GM19193 (cell line): ENCODE data around the gene DHX29.

Experiments used
- POLR2A ChIP-seq: IDR thresholded peaks from 4 replicates; pipeline ENCODE4 v1.6.1; 2011; ENCODE audit not compliant: insufficient read depth, insufficient read length; ENCODE audit errors: extremely low read depth

The DHX29 gene, protein sequence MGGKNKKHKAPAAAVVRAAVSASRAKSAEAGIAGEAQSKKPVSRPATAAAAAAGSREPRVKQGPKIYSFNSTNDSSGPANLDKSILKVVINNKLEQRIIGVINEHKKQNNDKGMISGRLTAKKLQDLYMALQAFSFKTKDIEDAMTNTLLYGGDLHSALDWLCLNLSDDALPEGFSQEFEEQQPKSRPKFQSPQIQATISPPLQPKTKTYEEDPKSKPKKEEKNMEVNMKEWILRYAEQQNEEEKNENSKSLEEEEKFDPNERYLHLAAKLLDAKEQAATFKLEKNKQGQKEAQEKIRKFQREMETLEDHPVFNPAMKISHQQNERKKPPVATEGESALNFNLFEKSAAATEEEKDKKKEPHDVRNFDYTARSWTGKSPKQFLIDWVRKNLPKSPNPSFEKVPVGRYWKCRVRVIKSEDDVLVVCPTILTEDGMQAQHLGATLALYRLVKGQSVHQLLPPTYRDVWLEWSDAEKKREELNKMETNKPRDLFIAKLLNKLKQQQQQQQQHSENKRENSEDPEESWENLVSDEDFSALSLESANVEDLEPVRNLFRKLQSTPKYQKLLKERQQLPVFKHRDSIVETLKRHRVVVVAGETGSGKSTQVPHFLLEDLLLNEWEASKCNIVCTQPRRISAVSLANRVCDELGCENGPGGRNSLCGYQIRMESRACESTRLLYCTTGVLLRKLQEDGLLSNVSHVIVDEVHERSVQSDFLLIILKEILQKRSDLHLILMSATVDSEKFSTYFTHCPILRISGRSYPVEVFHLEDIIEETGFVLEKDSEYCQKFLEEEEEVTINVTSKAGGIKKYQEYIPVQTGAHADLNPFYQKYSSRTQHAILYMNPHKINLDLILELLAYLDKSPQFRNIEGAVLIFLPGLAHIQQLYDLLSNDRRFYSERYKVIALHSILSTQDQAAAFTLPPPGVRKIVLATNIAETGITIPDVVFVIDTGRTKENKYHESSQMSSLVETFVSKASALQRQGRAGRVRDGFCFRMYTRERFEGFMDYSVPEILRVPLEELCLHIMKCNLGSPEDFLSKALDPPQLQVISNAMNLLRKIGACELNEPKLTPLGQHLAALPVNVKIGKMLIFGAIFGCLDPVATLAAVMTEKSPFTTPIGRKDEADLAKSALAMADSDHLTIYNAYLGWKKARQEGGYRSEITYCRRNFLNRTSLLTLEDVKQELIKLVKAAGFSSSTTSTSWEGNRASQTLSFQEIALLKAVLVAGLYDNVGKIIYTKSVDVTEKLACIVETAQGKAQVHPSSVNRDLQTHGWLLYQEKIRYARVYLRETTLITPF (N-terminal part only)

DNA sequence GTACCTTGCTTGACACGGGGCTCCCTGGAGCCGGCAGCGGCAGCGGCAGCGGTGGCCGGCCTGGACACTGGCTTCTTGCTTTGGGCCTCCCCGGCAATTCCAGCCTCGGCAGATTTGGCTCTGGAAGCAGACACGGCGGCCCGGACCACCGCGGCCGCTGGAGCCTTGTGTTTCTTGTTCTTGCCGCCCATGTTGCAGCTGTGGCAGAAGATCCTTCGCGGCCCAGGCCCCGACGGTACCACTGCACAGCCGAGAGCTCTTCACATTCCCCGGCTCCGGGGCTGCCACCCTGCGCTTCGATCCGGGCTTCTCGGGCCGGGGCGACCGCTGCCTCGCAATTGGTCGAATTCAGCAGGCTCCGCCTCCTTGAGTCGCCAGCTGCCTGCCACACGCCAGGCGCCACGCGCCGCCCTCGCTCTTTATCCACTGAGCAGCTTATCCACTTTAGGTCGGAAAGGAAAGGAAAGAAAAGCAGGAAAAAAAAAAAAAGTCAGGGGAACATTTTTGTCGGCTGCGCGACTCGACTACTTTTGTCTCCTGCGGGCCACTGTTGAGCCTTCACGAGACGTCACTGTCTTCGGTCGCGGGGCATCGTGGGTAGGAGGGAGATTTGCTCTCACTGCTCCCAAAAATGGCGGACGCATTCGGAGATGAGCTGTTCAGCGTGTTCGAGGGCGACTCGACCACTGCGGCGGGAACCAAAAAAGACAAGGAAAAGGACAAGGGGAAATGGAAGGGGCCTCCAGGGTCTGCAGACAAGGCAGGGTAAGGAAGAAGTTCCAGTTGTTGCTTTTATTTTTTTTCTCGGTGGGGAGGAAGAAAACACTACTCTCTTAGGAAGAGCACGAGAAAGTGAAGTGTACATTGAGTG is at the start of gene DHX29, which contains the start of gene MTREX:
TSS of gene DHX29 (minus strand) at position 312 of the 871 bp plus-strand sequence. CDS start at position 191, 121 bp downstream.
TSS of gene MTREX (plus strand) at position 607 of the 871 bp plus-strand sequence. CDS start at position 632, 25 bp downstream.
- peak; percentile 87 for TF ChIP-seq POLR2A

DNA sequence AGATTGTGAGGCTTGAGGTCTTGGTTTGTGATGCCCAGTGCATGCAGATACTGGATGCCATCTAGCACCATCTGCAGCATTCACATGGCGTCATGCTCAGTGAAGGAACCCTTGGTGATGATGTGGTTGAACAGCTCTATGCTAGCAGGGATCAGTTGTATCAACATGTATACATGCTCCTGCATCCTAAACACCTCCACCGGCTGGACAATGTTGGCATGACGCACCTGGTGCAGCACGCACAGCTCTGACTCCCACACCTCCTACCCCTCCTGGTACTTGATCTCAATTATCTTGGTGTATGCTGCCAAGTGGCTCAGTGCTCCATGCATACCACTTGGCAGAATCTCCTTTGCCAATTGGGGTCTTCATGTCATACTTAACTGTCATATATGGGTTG is 49.4 kb upstream of the DHX29 start:
- TF ChIP-seq POLR2A = no peak

DNA sequence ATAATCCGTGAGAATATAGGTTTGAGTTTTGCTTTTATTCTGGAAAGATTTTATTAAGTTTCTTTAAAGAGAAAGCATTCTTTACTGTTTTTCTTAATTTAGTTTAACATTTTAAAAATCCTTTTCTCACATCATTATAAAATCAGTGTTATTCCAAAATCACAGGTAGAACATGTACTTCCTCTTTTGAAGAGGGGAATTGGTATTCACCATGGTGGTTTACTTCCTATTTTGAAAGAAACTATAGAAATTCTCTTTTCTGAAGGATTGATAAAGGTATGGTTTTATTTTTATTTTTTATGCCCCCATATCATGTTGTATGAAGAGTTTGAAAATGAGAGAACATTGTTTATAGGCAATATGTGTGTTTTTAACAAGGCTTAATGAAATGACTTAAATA is 43.3 kb upstream of the DHX29 start:
- no peak for TF ChIP-seq POLR2A

DNA sequence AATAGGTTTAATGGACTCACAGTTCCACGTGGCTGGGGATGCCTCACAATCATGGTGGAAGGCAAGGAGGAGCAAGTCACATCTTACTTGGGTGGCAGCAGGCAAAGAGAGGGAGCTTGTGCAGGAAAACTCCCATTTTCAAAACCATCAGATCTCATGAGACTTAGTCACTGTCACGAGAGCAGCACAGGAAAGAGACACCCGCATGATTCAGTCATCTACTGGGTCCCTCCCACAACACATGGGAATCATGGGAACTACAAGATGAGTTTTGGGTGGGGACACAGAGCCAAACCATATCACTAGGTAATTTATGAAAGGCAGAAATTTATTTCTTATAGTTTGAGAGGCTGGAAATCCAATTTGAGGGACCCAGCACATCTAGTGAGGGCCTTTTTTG is 40.3 kb upstream of the DHX29 start:
- no peak for TF ChIP-seq POLR2A

DNA sequence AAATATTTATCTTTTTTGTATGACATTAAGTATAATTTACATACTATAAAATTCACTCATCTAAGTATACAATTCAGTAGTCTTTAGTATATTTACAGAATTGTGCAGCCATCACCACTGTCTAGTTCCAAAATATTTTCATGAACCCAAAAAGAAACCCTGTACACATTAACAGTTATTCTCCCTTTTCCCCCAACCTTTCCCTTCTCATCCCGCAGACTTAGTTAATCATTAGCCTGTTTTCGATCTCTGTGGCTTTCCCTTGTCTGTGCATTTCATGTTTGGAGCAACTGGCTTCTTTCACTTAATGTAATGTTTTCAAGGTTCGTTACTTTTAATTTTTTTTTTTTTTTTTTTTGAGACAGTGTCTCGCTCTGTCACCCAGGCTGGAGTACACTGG is 37.8 kb upstream of the DHX29 start:
- TF ChIP-seq POLR2A = no peak

DNA sequence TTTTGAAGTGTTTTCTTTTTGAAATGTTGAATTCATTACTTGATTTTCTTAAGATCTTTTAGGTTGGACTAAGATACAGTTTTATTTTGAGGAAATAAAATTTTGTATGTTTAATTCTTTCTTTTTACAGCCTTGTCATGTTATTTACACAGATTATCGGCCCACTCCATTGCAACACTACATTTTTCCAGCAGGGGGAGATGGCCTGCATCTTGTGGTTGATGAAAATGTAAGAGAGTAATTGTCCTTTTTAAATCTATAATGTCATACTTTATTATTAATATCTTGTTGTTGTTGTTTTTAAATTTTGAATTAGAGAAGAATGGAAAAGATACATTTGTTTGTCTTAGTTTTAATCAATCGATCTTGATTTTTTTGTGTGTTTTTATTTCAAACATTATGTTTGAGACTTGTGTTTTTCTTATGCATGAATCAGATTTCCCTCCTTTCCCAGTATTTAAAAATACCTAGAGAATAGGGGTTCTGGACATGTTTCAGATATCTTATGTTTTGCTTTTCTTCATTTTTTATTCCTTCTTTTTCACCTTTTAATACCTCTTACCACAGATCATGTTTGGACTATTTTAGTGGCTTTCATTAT is 37.0 kb upstream of the DHX29 start:
- TF ChIP-seq POLR2A = no peak

DNA sequence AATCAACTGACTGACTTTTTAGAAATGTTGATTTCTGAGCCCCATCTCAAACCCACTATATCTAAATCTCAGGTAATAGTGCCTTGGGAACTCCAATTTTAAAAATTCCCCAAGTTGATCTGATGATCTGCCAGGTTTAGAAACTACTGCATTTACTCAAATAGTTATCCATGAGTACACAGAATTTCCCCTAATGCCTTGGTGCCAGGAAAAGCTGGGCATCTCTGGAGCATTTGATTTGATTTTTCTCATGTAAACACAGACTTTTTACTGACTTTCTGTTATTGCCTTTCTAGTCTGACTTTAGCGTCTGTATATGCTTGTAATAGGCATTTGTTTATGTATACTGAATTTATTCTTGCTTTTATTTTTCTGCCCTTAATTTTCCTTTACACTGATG is 36.1 kb upstream of the DHX29 start:
- no peak for TF ChIP-seq POLR2A

DNA sequence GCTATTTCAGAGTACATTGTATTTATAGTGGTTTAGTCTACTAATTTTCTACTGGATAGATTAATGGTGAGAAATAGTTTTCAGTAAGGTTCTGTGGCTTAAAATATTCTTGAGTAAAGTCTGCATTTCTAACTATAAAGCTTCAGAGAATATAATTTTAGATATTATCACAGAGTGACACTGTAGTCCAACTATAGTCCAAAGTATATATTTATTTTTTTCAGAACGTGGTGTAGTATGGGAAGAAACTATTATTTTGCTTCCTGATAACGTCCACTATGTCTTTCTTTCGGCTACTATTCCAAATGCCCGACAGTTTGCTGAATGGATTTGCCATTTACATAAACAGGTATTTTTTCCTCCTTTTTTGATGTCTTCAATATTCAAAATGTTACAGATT is 35.6 kb upstream of the DHX29 start:
- TF ChIP-seq POLR2A = no peak

DNA sequence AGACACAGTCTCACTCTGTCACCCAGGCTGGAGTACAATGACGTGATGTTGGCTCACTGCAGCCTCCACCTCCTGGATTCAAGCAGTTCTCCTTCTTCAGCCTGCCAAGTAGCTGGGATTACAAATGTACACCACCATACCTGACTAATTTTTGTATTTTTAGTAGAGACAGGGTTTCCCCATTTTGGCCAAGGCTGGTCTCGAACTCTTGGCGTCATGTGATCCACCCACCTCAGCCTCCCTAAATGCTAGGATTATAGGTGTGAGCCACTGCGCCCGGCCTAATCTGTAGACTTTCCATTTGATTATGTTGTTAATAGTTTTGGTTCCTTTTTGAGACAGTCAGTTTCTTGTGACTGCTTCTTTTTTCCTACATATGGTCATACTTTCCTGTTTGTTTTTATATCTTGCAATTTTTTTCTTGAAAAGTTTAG is 31.3 kb upstream of the DHX29 start:
- TF ChIP-seq POLR2A = no peak

DNA sequence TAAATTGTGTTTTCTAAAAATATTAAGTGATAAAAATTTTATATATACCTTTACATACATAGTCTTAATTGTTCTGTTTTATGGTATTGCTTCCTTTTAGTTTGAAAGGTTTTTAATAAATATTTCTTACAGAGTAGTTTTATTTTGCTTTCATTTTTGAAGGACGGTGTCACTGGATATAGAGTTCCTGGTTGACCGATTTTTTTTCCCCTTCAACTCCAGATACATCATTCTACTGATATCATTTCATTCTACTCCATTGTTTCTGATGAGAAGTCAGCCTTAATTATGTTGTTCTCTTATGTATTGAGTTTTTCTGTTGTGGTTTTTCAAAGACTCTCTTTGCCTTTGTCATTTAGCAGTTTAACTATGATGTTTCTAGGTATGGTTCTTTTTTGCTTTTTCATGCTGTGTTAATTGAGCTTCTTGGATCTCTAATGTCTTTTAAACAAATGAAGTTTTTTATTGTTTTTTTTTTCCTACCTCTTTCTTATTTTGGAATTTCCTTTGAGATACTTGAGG is 30.7 kb upstream of the DHX29 start:
- TF ChIP-seq POLR2A = no peak

DNA sequence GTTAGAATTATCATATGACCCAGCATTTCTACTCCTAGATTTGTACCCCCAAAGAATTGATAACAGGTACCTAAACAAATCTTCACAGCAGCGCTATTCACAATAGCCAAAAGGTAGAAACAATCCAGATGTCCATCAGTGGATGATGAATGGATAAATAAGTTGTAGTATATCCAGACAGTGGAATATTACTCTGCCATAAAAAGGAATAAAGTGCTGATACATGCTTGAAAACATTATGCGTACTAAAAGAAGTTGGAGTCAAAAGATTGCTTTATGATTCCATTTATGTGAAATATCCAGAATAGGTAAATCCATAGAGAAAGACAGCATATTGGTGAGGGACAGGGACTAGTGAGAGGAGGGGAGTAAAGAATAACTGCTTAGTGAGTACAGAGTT is 26.3 kb upstream of the DHX29 start:
- no peak for TF ChIP-seq POLR2A

DNA sequence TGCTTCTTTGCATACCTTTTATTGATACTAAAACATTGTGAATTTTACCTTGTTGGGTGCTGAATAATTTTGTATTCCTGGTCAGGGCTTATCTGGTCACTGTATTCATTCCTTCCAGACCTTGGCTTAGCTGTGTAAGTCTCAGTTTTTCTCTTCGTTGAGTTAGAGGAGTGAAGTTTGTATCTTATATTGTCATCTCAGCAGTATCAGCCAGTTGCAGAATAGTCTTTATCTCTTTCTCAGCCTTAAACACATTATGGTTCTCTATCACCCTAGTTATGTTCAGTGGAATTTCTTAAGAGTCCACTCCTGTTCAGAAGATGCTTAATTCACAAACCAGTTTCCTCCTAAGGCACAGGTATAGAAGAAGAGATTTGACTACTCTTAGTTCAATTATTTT is 25.5 kb upstream of the DHX29 start:
- no peak for TF ChIP-seq POLR2A

DNA sequence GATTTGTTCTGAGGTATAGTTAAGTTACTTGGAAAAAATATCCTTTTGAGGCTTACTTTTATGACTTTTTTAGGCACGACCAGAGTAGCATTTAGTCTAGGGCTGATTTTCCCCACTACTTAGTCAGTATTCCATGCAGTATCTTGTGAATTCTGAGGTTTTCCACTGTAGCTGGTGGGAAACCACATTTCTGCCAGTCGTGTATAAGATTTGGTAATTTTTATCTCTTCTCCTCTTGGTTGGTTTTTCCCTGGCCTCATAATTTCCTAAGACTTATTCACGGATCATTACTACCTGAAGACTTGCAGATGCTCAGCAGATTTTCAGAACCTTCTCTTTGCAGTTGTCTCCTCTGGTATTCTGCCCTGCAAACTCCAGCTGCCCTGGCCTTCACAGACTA is 23.8 kb upstream of the DHX29 start:
- no peak for TF ChIP-seq POLR2A
